Fibroblast of gingiva (primary cell): ENCODE measurements around the gene LDLRAD3.
"Not testable (repeated sequence)": the region's sequence is repeated elsewhere in the genome, so short reads cannot be mapped to it uniquely, and the experiment has no call there.

Experiments used
- DNase-seq: peaks from one replicate; pipeline ENCODE4 v3.0.0-alpha.2; 2011; ENCODE audit warnings: low read depth

The LDLRAD3 gene

GRCh38 chr11:36164506-36165250 is 220.8 kb downstream of the LDLRAD3 start:
- DNase-seq, result no peak

GRCh38 chr11:36165621-36166397 is 221.9 kb downstream of the LDLRAD3 start:
- no peak for DNase-seq

- no peak for DNase-seq
These were observed 223.2 kb downstream of the LDLRAD3 start for GRCh38 chr11:36167073-36167472.

- DNase-seq, result no peak
These were observed 223.9 kb downstream of the LDLRAD3 start for GRCh38 chr11:36167729-36168128.

GRCh38 chr11:36177836-36178235 is 234.0 kb downstream of the LDLRAD3 start:
- DNase-seq, result no peak

- peak; percentile 96 for DNase-seq
These were observed 242.7 kb downstream of the LDLRAD3 start for GRCh38 chr11:36186340-36187175.

GRCh38 chr11:36187622-36188021 is 243.8 kb downstream of the LDLRAD3 start:
- no peak for DNase-seq

- not testable (repeated sequence) for DNase-seq
These were observed 245.9 kb downstream of the LDLRAD3 start for GRCh38 chr11:36189735-36190134.

GRCh38 chr11:36191941-36192340 is 248.1 kb downstream of the LDLRAD3 start:
- DNase-seq, result no peak

GRCh38 chr11:36192425-36193289 is 248.8 kb downstream of the LDLRAD3 start:
- DNase-seq, result no peak

- no peak for DNase-seq
These were observed 249.4 kb downstream of the LDLRAD3 start for GRCh38 chr11:36193290-36193619.

GRCh38 chr11:36193721-36194120 is 249.9 kb downstream of the LDLRAD3 start:
- no peak for DNase-seq

GRCh38 chr11:36195496-36196354 is 251.9 kb downstream of the LDLRAD3 start:
- DNase-seq, result peak; percentile 48

GRCh38 chr11:36196411-36196998 is 252.6 kb downstream of the LDLRAD3 start:
- peak; percentile 52 for DNase-seq

- no peak for DNase-seq
These were observed 257.5 kb downstream of the LDLRAD3 start for GRCh38 chr11:36201411-36201810.

GRCh38 chr11:36205536-36205935 is 261.7 kb downstream of the LDLRAD3 start:
- DNase-seq, result no peak

GRCh38 chr11:36210529-36210928 is 266.7 kb downstream of the LDLRAD3 start:
- DNase-seq, result no peak

GRCh38 chr11:36211761-36212430 is 268.0 kb downstream of the LDLRAD3 start:
- DNase-seq, result no peak

- no peak for DNase-seq
These were observed 268.9 kb downstream of the LDLRAD3 start for GRCh38 chr11:36212564-36213392.
